ENCODE data around the gene SUOX. TPM values are rescaled to one million over a fixed set of nuclear protein-coding genes. Genes with fewer than 3 reads are reported as not detected.

The SUOX gene
- total RNA-seq, 6 experiments from 2014 or later, result 31.5 to 63.7 (median 47.9) TPM

DNA sequence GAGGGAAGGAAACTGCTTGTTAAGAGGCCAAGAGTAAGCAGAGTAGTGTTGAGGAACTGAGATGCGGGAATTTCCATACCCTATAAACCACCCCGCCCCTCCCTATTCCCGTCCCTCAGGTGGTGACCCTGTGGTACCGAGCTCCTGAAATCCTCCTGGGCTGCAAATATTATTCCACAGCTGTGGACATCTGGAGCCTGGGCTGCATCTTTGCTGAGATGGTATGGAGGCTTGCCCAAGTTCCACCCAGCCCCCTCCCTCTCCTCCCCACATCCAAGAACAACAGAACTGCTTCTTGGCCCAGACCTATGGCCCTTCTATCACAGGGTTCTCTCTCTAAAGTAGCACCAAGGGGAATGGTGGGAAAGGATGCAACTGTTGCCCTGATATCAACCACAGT, 27.7 kb upstream of the SUOX start:
- no peaks in the 10 kb centered on the region for H3K9me3 ChIP-seq
- H3K27me3 ChIP-seq, result no peaks in the 10 kb centered on the region
- no peak overlapping the region for H3K4me3 ChIP-seq
- WGBS (ENCODE audit: insufficient coverage, low coverage, low lambda C conversion rate, missing lambda C conversion rate), result no CpG with 5 or more reads among the region's 4 CpGs
- ATAC-seq, result no peak
- TF ChIP-seq, protein P1, sequence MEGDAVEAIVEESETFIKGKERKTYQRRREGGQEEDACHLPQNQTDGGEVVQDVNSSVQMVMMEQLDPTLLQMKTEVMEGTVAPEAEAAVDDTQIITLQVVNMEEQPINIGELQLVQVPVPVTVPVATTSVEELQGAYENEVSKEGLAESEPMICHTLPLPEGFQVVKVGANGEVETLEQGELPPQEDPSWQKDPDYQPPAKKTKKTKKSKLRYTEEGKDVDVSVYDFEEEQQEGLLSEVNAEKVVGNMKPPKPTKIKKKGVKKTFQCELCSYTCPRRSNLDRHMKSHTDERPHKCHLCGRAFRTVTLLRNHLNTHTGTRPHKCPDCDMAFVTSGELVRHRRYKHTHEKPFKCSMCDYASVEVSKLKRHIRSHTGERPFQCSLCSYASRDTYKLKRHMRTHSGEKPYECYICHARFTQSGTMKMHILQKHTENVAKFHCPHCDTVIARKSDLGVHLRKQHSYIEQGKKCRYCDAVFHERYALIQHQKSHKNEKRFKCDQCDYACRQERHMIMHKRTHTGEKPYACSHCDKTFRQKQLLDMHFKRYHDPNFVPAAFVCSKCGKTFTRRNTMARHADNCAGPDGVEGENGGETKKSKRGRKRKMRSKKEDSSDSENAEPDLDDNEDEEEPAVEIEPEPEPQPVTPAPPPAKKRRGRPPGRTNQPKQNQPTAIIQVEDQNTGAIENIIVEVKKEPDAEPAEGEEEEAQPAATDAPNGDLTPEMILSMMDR (IDR thresholded peaks at IDR 0.05), result no peak
- TF ChIP-seq POLR2A (IDR thresholded peaks at IDR 0.05), result no peak
- intact Hi-C loops (cut with DNase I), result no loop called here
- DNase-seq, result no peak
- H3K27ac ChIP-seq, result no peak overlapping the region
- H3K4me1 ChIP-seq, result peaks cover 0 to 19% (median 7%) of the 10 kb centered on the region in 4 donors
- H3K36me3 ChIP-seq, result no peaks in the 10 kb centered on the region

DNA sequence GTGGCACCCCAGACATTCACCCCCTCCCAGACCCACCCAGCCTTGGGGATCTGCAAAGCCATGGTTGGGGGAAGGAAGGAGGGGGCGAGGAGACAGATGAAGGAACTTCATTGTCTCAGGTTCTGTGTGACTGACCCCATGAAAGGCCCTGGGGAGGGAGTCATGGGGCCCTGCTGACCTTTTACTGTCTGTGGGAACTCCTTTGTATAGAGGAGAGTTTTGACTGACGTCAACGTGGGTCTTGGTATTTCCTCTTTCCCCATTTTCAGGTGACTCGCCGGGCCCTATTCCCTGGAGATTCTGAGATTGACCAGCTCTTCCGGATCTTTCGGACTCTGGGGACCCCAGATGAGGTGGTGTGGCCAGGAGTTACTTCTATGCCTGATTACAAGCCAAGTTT, 26.3 kb upstream of the SUOX start:
- H3K27ac ChIP-seq, result no peak overlapping the region
- no peaks in the 10 kb centered on the region for H3K27me3 ChIP-seq
- intact Hi-C loops (cut with DNase I), result no loop called here
- H3K36me3 ChIP-seq, result no peaks in the 10 kb centered on the region
- H3K9me3 ChIP-seq, result no peaks in the 10 kb centered on the region
- no peak overlapping the region for H3K4me3 ChIP-seq
- WGBS (ENCODE audit: insufficient coverage, low coverage, low lambda C conversion rate, missing lambda C conversion rate), result 83% methylated on average over 5 of the region's 7 CpGs
- TF ChIP-seq, protein P1 (IDR thresholded peaks at IDR 0.05), result no peak
- TF ChIP-seq POLR2A (IDR thresholded peaks at IDR 0.05), result no peak
- peaks cover 0 to 28% (median 7%) of the 10 kb centered on the region in 4 donors for H3K4me1 ChIP-seq
- DNase-seq, result no peak
- no peak for ATAC-seq

DNA sequence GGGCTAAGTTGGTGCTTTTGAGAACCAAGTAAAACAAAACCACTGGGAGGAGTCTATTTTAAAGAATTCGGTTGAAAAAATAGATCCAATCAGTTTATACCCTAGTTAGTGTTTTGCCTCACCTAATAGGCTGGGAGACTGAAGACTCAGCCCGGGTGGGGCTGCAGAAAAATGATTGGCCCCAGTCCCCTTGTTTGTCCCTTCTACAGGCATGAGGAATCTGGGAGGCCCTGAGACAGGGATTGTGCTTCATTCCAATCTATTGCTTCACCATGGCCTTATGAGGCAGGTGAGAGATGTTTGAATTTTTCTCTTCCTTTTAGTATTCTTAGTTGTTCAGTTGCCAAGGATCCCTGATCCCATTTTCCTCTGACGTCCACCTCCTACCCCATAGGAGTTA, 25.0 kb upstream of the SUOX start:
- Histone ChIP-seq H3K27ac (peak overlapping the region; percentile 80 to 83 (median 81)), H3K27me3 (no peaks in the 10 kb centered on the region), H3K36me3 (no peaks in the 10 kb centered on the region), H3K9me3 (no peaks in the 10 kb centered on the region), H3K4me1 (peaks cover 0 to 23% (median 5%) of the 10 kb centered on the region in 4 donors), H3K4me3 (no peak overlapping the region)
- TF ChIP-seq, protein P1 (IDR thresholded peaks at IDR 0.05), result no peak
- no peak for TF ChIP-seq POLR2A (IDR thresholded peaks at IDR 0.05)
- intact Hi-C loops (cut with DNase I), result no loop called here
- ATAC-seq (no peak), DNase-seq (no peak)
- 23% methylated on average over 2 of the region's 3 CpGs for WGBS (ENCODE audit: insufficient coverage, low coverage, low lambda C conversion rate, missing lambda C conversion rate)

DNA sequence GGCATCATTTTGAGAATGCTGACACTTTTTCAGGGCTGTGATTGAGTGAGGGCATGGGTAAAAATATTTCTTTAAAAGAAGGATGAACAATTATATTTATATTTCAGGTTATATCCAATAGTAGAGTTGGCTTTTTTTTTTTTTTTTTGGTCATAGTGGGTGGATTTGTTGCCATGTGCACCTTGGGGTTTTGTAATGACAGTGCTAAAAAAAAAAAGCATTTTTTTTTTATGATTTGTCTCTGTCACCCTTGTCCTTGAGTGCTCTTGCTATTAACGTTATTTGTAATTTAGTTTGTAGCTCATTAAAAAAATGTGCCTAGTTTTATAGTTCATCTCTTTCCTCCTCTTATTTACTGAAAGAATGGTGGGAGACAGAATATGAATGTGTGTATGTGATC, 24.6 kb upstream of the SUOX start:
- Histone ChIP-seq H3K27me3 (no peaks in the 10 kb centered on the region), H3K27ac (peak overlapping the region; percentile 80 to 83 (median 81)), H3K9me3 (no peaks in the 10 kb centered on the region), H3K4me3 (peak overlapping the region; percentile 34 to 67 (median 56)), H3K36me3 (no peaks in the 10 kb centered on the region), H3K4me1 (peaks cover 0 to 19% (median 5%) of the 10 kb centered on the region in 4 donors)
- no peak for DNase-seq
- 13% methylated on average over 1 of the region's 1 CpG for WGBS (ENCODE audit: insufficient coverage, low coverage, low lambda C conversion rate, missing lambda C conversion rate)
- intact Hi-C loops (cut with DNase I), result no loop called here
- TF ChIP-seq POLR2A (IDR thresholded peaks at IDR 0.05), result no peak
- TF ChIP-seq, protein P1 (IDR thresholded peaks at IDR 0.05), result no peak
- no peak for ATAC-seq

Data from right lobe of liver (tissue), 6 donors.